GM23338 (cell line): ENCODE measurements around the gene TMEM35A. TPM values are rescaled to one million over a fixed set of nuclear protein-coding genes. Genes with fewer than 3 reads are reported as not detected.

ENCODE experiments used
- ATAC-seq: fragments of 200-7000 bp; cut with Tn5 transposase; 3 replicates; pipeline ENCODE4 v1.9.1; 2020
- DNase-seq: peaks from one replicate; pipeline ENCODE4 v3.0.0-alpha.2; 2015; ENCODE audit warnings: low spot score
- H2AFZ ChIP-seq: fragments of 200-600 bp; sonication (generic); 2 replicates; pipeline ENCODE4 v1.8.0; 2016; ENCODE audit warnings: antibody characterized with exemption, mild to moderate bottlenecking, moderate library complexity
- H3F3A ChIP-seq: fragments of 200-600 bp; sonication (generic); replicated peaks from 2 replicates; pipeline ENCODE4 v1.8.0; 2017; ENCODE audit warnings: antibody characterized with exemption, mixed run types, low read depth
- H3K27ac ChIP-seq: fragments of 200-600 bp; sonication (generic); 2 replicates; pipeline ENCODE4 v1.6.1; 2016; ENCODE audit warnings: low read depth
- H3K27me3 ChIP-seq: fragments of 200-600 bp; sonication (generic); 2 replicates; pipeline ENCODE4 v1.8.0; 2016; ENCODE audit warnings: mild to moderate bottlenecking, mixed run types, moderate library complexity; ENCODE audit not compliant: insufficient read depth
- H3K36me3 ChIP-seq: fragments of 200-600 bp; sonication (generic); 2 replicates; pipeline ENCODE4 v1.8.0; 2016; ENCODE audit warnings: mild to moderate bottlenecking; ENCODE audit not compliant: insufficient read depth
- H3K4me1 ChIP-seq: fragments of 200-600 bp; sonication (generic); 2 replicates; pipeline ENCODE4 v1.8.0; 2016; ENCODE audit warnings: mild to moderate bottlenecking, moderate library complexity; ENCODE audit not compliant: insufficient read depth
- H3K4me2 ChIP-seq: fragments of 200-600 bp; sonication (generic); 2 replicates; pipeline ENCODE4 v1.7.1; 2017; ENCODE audit warnings: mixed run types
- H3K4me3 ChIP-seq: fragments of 200-600 bp; sonication (generic); 2 replicates; pipeline ENCODE4 v1.6.1; 2016; ENCODE audit warnings: mixed run types
- H3K79me2 ChIP-seq: fragments of 200-600 bp; sonication (generic); replicated peaks from 2 replicates; pipeline ENCODE4 v1.8.0; 2017; ENCODE audit warnings: mild to moderate bottlenecking; ENCODE audit not compliant: insufficient read depth
- H3K9me2 ChIP-seq: fragments of 200-600 bp; sonication (generic); 2 replicates; pipeline ENCODE4 v1.8.0; 2017; ENCODE audit not compliant: insufficient read depth
- H4K20me1 ChIP-seq: fragments of 200-600 bp; sonication (generic); replicated peaks from 2 replicates; pipeline ENCODE4 v1.8.0; 2017; ENCODE audit warnings: mild to moderate bottlenecking; ENCODE audit not compliant: insufficient read depth
- H3K27ac Mint-ChIP-seq: 2 replicates; pipeline ENCODE4 v1.8.0; 2020; ENCODE audit warnings: inconsistent platforms, mild to moderate bottlenecking, moderate library complexity, mixed read lengths
- H3K27me3 Mint-ChIP-seq: 3 replicates; pipeline ENCODE4 v1.8.0; 2022; ENCODE audit warnings: low read depth, mild to moderate bottlenecking, moderate library complexity, mixed read lengths, inconsistent platforms; ENCODE audit not compliant: insufficient read depth, poor library complexity
- H3K36me3 Mint-ChIP-seq: 3 replicates; pipeline ENCODE4 v1.8.0; 2021; ENCODE audit warnings: low read depth, mild to moderate bottlenecking, inconsistent platforms, moderate library complexity, mixed read lengths
- H3K4me1 Mint-ChIP-seq: 3 replicates; pipeline ENCODE4 v1.8.0; 2020; ENCODE audit warnings: mild to moderate bottlenecking, inconsistent platforms, mixed read lengths
- H3K4me3 Mint-ChIP-seq: 3 replicates; pipeline ENCODE4 v1.8.0; 2021; ENCODE audit warnings: moderate library complexity, mild to moderate bottlenecking, inconsistent platforms, mixed read lengths
- H3K9me3 Mint-ChIP-seq: 3 replicates; pipeline ENCODE4 v1.8.0; 2020; ENCODE audit warnings: moderate library complexity, mild to moderate bottlenecking, inconsistent platforms, mixed read lengths
- CREB1 ChIP-seq: fragments of 250-450 bp; sonication (Bioruptor Pico); IDR thresholded peaks from 2 replicates; pipeline ENCODE4 v1.5.0; 2020; ENCODE audit warnings: low read depth, mild to moderate bottlenecking, moderate library complexity
- EZH2 ChIP-seq: fragments of 200-600 bp; sonication (generic); IDR thresholded peaks from one replicate; pipeline ENCODE4 v1.8.0; 2017; ENCODE audit warnings: antibody characterized with exemption, mild to moderate bottlenecking, low read depth; ENCODE audit not compliant: unreplicated experiment
- EZH2phosphoT487 ChIP-seq: fragments of 200-600 bp; sonication (generic); IDR thresholded peaks from one replicate; pipeline ENCODE4 v1.8.1; 2018; ENCODE audit warnings: antibody characterized with exemption; ENCODE audit not compliant: unreplicated experiment
- JUNB ChIP-seq: IDR thresholded peaks from one replicate; pipeline ENCODE4 v1.6.1; 2016; ENCODE audit warnings: antibody characterized with exemption; ENCODE audit not compliant: unreplicated experiment
- NANOG ChIP-seq: IDR thresholded peaks from 2 replicates; pipeline ENCODE4 v1.6.1; 2016; ENCODE audit warnings: antibody characterized with exemption, borderline replicate concordance
- POLR2AphosphoS5 ChIP-seq: IDR thresholded peaks from 2 replicates; pipeline ENCODE4 v1.6.1; 2016; ENCODE audit warnings: antibody characterized with exemption, low read depth
- STAT1 ChIP-seq: IDR thresholded peaks from one replicate; pipeline ENCODE4 v1.6.1; 2016; ENCODE audit warnings: antibody characterized with exemption; ENCODE audit not compliant: unreplicated experiment
- ZNF114 ChIP-seq: fragments of 250-450 bp; sonication (Bioruptor Pico); IDR thresholded peaks from 2 replicates; pipeline ENCODE4 v1.5.0; 2020; ENCODE audit warnings: mild to moderate bottlenecking, moderate library complexity
- ZNF331 ChIP-seq: fragments of 250-450 bp; sonication (Bioruptor Pico); IDR thresholded peaks from 2 replicates; pipeline ENCODE4 v1.5.0; 2020; ENCODE audit warnings: low read depth, mild to moderate bottlenecking, moderate library complexity
- polyA plus RNA-seq: library from polyadenylated mRNA; unstranded; fragments of >200 nt; fragmentation: Nextera tagmentation; extraction: Ambion mirVana; gene quantifications from 2 replicates; pipeline ENCODE4 v1.2.1, GENCODE V29; 2016
- total RNA-seq: library from RNA; depleted of rRNA; stranded (reverse); fragments of >200 nt; shearing (Covaris generic); gene quantifications from 2 replicates; pipeline ENCODE4 v1.2.3, GENCODE V29; 2014
- TF ChIP-seq, protein P1 (sequence below): IDR thresholded peaks from 2 replicates; pipeline ENCODE4 v1.6.1; 2016; ENCODE audit warnings: antibody characterized with exemption
- TF ChIP-seq, protein P2 (sequence below), 2 experiments: fragments of 200-600 bp in 1 of 2; sonication (generic) in 1 of 2; conservative IDR thresholded peaks; 2 replicates each; pipeline versions ENCODE4 v1.5.1 to v1.6.1; 2016 to 2017; ENCODE audit warnings: antibody characterized with exemption in 2 of 2, low read depth in 2 of 2, mild to moderate bottlenecking in 2 of 2, moderate library complexity in 1 of 2
- TF ChIP-seq, protein P3 (sequence below): fragments of 250-450 bp; sonication (Bioruptor Pico); IDR thresholded peaks from 2 replicates; pipeline ENCODE4 v1.5.0; 2020; ENCODE audit warnings: mild to moderate bottlenecking, moderate library complexity

Gene TMEM35A
- total and polyA plus RNA-seq, 2 experiments from 2014 or later: 4.2 to 5.8 TPM

DNA sequence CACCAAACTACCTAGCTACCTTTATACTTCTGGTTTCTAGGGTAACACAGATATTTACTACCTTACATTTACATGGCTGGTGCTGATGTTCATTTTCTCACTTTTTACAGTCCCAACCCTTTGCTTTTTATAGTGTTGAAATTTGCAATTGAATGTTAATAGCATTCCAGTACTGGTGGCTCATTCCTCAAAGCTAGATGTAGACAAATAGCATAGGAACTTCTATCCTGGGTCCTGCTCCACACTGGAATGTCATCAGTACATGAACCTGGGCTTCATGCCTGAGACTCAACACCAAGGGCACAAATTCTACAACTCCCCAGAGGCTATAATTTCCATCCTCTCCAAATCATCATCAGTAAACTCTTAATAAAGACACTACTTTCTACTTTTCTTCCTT is 16.5 kb upstream of the TMEM35A start:
- Histone ChIP-seq H3K27me3 (no peaks in the 10 kb centered on the region), H2AFZ (no peak overlapping the region), H4K20me1 (no peaks in the 10 kb centered on the region), H3K4me3 (no peak overlapping the region), H3K9me2 (no peaks in the 10 kb centered on the region), H3K4me1 (no peaks in the 10 kb centered on the region), H3K36me3 (no peaks in the 10 kb centered on the region), H3K4me2 (no peak overlapping the region), H3K79me2 (no peaks in the 10 kb centered on the region), H3K27ac (no peak overlapping the region), H3F3A (no peaks in the 10 kb centered on the region)
- DNase-seq: peak; percentile 10
- TF ChIP-seq, protein P1, sequence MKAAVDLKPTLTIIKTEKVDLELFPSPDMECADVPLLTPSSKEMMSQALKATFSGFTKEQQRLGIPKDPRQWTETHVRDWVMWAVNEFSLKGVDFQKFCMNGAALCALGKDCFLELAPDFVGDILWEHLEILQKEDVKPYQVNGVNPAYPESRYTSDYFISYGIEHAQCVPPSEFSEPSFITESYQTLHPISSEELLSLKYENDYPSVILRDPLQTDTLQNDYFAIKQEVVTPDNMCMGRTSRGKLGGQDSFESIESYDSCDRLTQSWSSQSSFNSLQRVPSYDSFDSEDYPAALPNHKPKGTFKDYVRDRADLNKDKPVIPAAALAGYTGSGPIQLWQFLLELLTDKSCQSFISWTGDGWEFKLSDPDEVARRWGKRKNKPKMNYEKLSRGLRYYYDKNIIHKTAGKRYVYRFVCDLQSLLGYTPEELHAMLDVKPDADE: no peak
- TF ChIP-seq JUNB: no peak
- TF ChIP-seq POLR2AphosphoS5: no peak
- TF ChIP-seq, protein P2, sequence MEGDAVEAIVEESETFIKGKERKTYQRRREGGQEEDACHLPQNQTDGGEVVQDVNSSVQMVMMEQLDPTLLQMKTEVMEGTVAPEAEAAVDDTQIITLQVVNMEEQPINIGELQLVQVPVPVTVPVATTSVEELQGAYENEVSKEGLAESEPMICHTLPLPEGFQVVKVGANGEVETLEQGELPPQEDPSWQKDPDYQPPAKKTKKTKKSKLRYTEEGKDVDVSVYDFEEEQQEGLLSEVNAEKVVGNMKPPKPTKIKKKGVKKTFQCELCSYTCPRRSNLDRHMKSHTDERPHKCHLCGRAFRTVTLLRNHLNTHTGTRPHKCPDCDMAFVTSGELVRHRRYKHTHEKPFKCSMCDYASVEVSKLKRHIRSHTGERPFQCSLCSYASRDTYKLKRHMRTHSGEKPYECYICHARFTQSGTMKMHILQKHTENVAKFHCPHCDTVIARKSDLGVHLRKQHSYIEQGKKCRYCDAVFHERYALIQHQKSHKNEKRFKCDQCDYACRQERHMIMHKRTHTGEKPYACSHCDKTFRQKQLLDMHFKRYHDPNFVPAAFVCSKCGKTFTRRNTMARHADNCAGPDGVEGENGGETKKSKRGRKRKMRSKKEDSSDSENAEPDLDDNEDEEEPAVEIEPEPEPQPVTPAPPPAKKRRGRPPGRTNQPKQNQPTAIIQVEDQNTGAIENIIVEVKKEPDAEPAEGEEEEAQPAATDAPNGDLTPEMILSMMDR (conservative IDR thresholded peaks at IDR 0.05; ENCODE audit: low read depth in 2 of 2): no peak
- no peak for TF ChIP-seq CREB1
- TF ChIP-seq ZNF331 (CRISPR knock-in tag): no peak
- TF ChIP-seq STAT1: no peak
- TF ChIP-seq, protein P3, sequence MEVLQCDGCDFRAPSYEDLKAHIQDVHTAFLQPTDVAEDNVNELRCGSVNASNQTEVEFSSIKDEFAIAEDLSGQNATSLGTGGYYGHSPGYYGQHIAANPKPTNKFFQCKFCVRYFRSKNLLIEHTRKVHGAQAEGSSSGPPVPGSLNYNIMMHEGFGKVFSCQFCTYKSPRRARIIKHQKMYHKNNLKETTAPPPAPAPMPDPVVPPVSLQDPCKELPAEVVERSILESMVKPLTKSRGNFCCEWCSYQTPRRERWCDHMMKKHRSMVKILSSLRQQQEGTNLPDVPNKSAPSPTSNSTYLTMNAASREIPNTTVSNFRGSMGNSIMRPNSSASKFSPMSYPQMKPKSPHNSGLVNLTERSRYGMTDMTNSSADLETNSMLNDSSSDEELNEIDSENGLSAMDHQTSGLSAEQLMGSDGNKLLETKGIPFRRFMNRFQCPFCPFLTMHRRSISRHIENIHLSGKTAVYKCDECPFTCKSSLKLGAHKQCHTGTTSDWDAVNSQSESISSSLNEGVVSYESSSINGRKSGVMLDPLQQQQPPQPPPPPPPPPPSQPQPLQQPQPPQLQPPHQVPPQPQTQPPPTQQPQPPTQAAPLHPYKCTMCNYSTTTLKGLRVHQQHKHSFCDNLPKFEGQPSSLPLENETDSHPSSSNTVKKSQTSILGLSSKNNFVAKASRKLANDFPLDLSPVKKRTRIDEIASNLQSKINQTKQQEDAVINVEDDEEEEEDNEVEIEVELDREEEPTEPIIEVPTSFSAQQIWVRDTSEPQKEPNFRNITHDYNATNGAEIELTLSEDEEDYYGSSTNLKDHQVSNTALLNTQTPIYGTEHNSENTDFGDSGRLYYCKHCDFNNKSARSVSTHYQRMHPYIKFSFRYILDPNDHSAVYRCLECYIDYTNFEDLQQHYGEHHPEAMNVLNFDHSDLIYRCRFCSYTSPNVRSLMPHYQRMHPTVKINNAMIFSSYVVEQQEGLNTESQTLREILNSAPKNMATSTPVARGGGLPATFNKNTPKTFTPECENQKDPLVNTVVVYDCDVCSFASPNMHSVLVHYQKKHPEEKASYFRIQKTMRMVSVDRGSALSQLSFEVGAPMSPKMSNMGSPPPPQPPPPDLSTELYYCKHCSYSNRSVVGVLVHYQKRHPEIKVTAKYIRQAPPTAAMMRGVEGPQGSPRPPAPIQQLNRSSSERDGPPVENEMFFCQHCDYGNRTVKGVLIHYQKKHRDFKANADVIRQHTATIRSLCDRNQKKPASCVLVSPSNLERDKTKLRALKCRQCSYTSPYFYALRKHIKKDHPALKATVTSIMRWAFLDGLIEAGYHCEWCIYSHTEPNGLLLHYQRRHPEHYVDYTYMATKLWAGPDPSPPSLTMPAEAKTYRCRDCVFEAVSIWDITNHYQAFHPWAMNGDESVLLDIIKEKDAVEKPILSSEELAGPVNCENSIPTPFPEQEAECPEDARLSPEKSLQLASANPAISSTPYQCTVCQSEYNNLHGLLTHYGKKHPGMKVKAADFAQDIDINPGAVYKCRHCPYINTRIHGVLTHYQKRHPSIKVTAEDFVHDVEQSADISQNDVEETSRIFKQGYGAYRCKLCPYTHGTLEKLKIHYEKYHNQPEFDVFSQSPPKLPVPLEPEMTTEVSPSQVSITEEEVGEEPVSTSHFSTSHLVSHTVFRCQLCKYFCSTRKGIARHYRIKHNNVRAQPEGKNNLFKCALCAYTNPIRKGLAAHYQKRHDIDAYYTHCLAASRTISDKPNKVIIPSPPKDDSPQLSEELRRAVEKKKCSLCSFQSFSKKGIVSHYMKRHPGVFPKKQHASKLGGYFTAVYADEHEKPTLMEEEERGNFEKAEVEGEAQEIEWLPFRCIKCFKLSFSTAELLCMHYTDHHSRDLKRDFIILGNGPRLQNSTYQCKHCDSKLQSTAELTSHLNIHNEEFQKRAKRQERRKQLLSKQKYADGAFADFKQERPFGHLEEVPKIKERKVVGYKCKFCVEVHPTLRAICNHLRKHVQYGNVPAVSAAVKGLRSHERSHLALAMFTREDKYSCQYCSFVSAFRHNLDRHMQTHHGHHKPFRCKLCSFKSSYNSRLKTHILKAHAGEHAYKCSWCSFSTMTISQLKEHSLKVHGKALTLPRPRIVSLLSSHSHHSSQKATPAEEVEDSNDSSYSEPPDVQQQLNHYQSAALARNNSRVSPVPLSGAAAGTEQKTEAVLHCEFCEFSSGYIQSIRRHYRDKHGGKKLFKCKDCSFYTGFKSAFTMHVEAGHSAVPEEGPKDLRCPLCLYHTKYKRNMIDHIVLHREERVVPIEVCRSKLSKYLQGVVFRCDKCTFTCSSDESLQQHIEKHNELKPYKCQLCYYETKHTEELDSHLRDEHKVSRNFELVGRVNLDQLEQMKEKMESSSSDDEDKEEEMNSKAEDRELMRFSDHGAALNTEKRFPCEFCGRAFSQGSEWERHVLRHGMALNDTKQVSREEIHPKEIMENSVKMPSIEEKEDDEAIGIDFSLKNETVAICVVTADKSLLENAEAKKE: no peak
- no peak for TF ChIP-seq EZH2
- TF ChIP-seq ZNF114 (CRISPR knock-in tag): no peak
- no peak for TF ChIP-seq NANOG
- TF ChIP-seq EZH2phosphoT487: no peak
- Mint-ChIP-seq H3K27ac (no peak overlapping the region), H3K9me3 (peaks cover under 1% of the 10 kb centered on the region; the same call in 1 of the 3 replicates), H3K4me3 (no peak overlapping the region), H3K4me1 (peaks cover 6% of the 10 kb centered on the region; the same call in 1 of the 3 replicates), H3K36me3 (no peaks in the 10 kb centered on the region), H3K27me3 (peaks cover 7% of the 10 kb centered on the region)
- no peak for ATAC-seq
